Activated naive CD4-positive, alpha-beta T cell treated with anti-CD3 and anti-CD28 coated beads for 36 hours (primary cell): Measurements from ENCODE around the gene NANOS3. TPM values are rescaled to one million over a fixed set of nuclear protein-coding genes. Genes with fewer than 3 reads are reported as not detected.
A peak's percentile ranks its signal among the peaks of the same experiment; 100 is the strongest.

Source experiments
- CTCF ChIA-PET: fragments of 350-600 bp; sonication (Branson Sonifier 250); formaldehyde crosslinking; loops from one replicate; lab custom pipeline; 2021; ENCODE audit warnings: antibody characterized with exemption; lab: Charles Lee
- DNase-seq: peaks from one replicate; pipeline ENCODE4 v3.0.0-alpha.2; 2020
- H3K27ac Mint-ChIP-seq: one replicate; pipeline ENCODE4 v1.8.0; 2021; ENCODE audit warnings: mild to moderate bottlenecking, mixed read lengths
- H3K27me3 Mint-ChIP-seq: one replicate; pipeline ENCODE4 v1.8.0; 2021; ENCODE audit warnings: low read depth, mixed read lengths
- H3K36me3 Mint-ChIP-seq: one replicate; pipeline ENCODE4 v1.8.0; 2021; ENCODE audit warnings: low read depth, mixed read lengths
- H3K4me1 Mint-ChIP-seq: one replicate; pipeline ENCODE4 v1.8.0; 2021; ENCODE audit warnings: low read depth, mixed read lengths
- H3K4me3 Mint-ChIP-seq: one replicate; pipeline ENCODE4 v1.8.0; 2021; ENCODE audit warnings: mild to moderate bottlenecking, moderate library complexity, mixed read lengths
- H3K9me3 Mint-ChIP-seq: one replicate; pipeline ENCODE4 v1.8.0; 2021; ENCODE audit warnings: mixed read lengths
- intact Hi-C: fragments of 100-400 bp; cut with micrococcal nuclease; formaldehyde crosslinking; loops from one replicate; pipeline ENCODE4 v1.15.1; 2023
- total RNA-seq, 2 experiments: library from RNA; stranded (reverse); gene quantifications; one replicate each; pipeline ENCODE4 v1.2.3, GENCODE V29; 2021

Gene NANOS3
- total RNA-seq, 2 experiments from 2014 or later: 0.55 to 0.74 TPM

GRCh38 chr19:13839130-13839937 is 37.6 kb upstream of the NANOS3 start:
- peak; percentile 95 for DNase-seq
- Mint-ChIP-seq H3K9me3 (no peaks in the 10 kb centered on the region), H3K4me3 (peak overlapping the region; percentile 93), H3K36me3 (peaks cover 53% of the 10 kb centered on the region), H3K27me3 (no peaks in the 10 kb centered on the region), H3K4me1 (peaks cover 47% of the 10 kb centered on the region), H3K27ac (peak overlapping the region; percentile 99)
- CTCF ChIA-PET: interaction anchor here (0.5 to 3.2 kb wide), 3 partner anchors 23 to 103 kb away, joined by 3 to 14 read pairs (median 3); partner anchors contain the start of gene MRI1
- intact Hi-C loops: loop anchor here (1.0 to 5.0 kb wide), 6 partner anchors 8 to 902 kb away; partner anchors contain the start of gene CALR

DNA sequence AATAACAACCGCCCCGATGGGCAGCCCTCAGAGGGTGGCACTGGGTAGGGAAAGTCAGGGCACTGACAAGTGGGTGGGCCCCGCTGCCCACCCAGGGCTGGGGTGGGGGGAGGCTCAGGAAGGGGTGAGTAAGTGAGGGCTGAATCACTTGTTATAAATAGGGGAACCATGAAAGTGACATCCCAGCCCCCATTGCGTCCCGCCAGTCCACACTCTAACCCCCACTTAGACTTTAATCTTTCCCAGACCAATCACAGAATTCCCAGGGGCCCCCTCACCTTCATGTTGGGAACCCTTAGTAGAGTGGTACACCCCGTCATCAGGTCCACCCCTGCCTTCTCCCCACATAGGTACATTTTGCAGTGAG is 37.0 kb upstream of the NANOS3 start:
- intact Hi-C loops: loop anchor here (1.0 to 10.0 kb wide), 7 partner anchors 7 to 1055 kb away; partner anchors contain the start of gene CALR
- H3K9me3 Mint-ChIP-seq: no peaks in the 10 kb centered on the region
- H3K4me3 Mint-ChIP-seq: peak overlapping the region; percentile 93
- peaks cover 49% of the 10 kb centered on the region for H3K4me1 Mint-ChIP-seq
- DNase-seq: no peak
- CTCF ChIA-PET: interaction anchor here (0.5 to 3.2 kb wide), 3 partner anchors 22 to 103 kb away, joined by 3 to 14 read pairs (median 3); partner anchors contain the start of gene MRI1
- no peaks in the 10 kb centered on the region for H3K27me3 Mint-ChIP-seq
- H3K27ac Mint-ChIP-seq: peak overlapping the region; percentile 99
- H3K36me3 Mint-ChIP-seq: peaks cover 50% of the 10 kb centered on the region

GRCh38 chr19:13840305-13841085 is 36.4 kb upstream of the NANOS3 start:
- H3K4me3 Mint-ChIP-seq: peak overlapping the region; percentile 93
- intact Hi-C loops: loop anchor here (10.0 kb wide), 1 partner anchor 1056 kb away; no protein-coding TSS in a partner anchor
- peaks cover 53% of the 10 kb centered on the region for H3K4me1 Mint-ChIP-seq
- peak; percentile 34 for DNase-seq
- peak overlapping the region; percentile 99 for H3K27ac Mint-ChIP-seq
- H3K9me3 Mint-ChIP-seq: no peaks in the 10 kb centered on the region
- peaks cover 46% of the 10 kb centered on the region for H3K36me3 Mint-ChIP-seq
- no peaks in the 10 kb centered on the region for H3K27me3 Mint-ChIP-seq
- CTCF ChIA-PET: interaction anchor here (3.2 kb wide), 1 partner anchor 22 kb away, joined by 14 read pairs; no protein-coding TSS in a partner anchor

DNA sequence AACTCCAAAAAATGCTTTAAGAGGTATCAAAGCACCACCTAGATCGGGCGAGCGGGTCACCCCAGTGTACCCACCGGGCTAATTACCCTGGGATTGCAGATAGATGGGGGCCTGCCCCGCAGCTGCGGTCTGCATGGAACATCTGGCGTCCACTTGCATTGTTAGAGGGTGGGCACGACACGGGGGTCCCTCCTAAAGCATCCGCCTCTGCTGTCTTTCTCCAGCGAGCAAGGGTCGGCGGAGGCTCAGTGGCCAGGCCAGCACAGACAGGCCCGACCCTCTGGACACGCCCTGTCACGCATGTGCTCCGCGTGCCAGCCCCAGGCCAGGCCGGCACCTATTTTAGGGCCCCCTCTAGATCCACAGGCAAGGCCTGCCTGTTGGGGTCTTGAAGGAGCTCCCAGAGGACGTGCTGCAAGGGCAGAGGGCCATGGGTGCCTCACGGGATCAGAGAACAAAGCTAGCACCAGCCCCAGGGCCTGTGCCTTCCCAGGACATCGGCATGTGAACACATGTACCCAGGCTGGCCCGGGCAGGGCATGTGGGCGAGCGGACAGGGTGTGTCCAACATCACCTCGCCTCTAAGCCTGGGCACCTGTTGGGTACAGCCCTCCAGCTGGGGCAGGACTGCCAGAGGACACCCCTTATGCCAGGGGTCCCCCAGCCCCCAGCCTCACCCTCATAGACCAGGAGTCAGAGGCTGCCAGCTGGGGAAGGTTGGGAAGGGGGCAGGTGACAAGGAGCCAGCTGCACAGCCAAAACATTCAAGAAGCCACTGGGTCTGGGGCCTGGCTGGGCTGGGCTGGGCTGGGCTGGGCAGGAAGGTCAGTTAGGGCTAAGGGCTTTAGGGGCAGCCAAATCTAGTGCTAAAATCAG is 35.6 kb upstream of the NANOS3 start:
- intact Hi-C loops: loop anchor here (10.0 kb wide), 1 partner anchor 1057 kb away; no protein-coding TSS in a partner anchor

DNA sequence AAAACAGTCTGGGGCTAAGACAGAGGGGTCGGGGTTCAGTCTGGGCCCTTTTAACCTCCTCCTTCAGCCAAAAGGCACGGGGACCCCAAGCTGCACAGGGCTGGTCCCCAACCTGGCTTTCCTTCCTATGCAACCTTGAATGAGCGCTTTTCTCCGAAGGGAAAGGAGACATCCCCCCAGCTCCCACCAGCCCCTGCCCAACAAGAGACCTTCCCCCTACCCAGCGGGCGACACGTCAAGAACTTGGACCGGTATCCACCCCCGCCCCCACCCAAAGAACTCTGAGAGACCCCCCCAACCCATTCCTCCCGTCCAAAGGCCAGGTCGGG is 35.0 kb upstream of the NANOS3 start:
- intact Hi-C loops: loop anchor here (10.0 kb wide), 1 partner anchor 1057 kb away; no protein-coding TSS in a partner anchor
- peaks cover 36% of the 10 kb centered on the region for H3K36me3 Mint-ChIP-seq
- no peaks in the 10 kb centered on the region for H3K27me3 Mint-ChIP-seq
- no peak for DNase-seq
- H3K9me3 Mint-ChIP-seq: no peaks in the 10 kb centered on the region
- CTCF ChIA-PET: no interaction called here
- H3K27ac Mint-ChIP-seq: peak overlapping the region; percentile 99
- peak overlapping the region; percentile 93 for H3K4me3 Mint-ChIP-seq
- peaks cover 56% of the 10 kb centered on the region for H3K4me1 Mint-ChIP-seq

More for the DNA sequence above, 35.6 kb upstream of the NANOS3 start:
- CTCF ChIA-PET: no interaction called here
- H3K27ac Mint-ChIP-seq: peak overlapping the region; percentile 99
- peaks cover 57% of the 10 kb centered on the region for H3K4me1 Mint-ChIP-seq
- H3K36me3 Mint-ChIP-seq: peaks cover 39% of the 10 kb centered on the region
- peak overlapping the region; percentile 93 for H3K4me3 Mint-ChIP-seq
- no peaks in the 10 kb centered on the region for H3K9me3 Mint-ChIP-seq
- H3K27me3 Mint-ChIP-seq: no peaks in the 10 kb centered on the region
- no peak for DNase-seq

GRCh38 chr19:13842291-13843103 is 34.4 kb upstream of the NANOS3 start:
- Mint-ChIP-seq H3K9me3 (no peaks in the 10 kb centered on the region), H3K27ac (peak overlapping the region; percentile 99), H3K27me3 (no peaks in the 10 kb centered on the region), H3K36me3 (peaks cover 32% of the 10 kb centered on the region), H3K4me1 (peaks cover 52% of the 10 kb centered on the region), H3K4me3 (peak overlapping the region; percentile 93)
- CTCF ChIA-PET: no interaction called here
- intact Hi-C loops: loop anchor here (10.0 kb wide), 1 partner anchor 1058 kb away; no protein-coding TSS in a partner anchor
- DNase-seq: peak; percentile 65

DNA sequence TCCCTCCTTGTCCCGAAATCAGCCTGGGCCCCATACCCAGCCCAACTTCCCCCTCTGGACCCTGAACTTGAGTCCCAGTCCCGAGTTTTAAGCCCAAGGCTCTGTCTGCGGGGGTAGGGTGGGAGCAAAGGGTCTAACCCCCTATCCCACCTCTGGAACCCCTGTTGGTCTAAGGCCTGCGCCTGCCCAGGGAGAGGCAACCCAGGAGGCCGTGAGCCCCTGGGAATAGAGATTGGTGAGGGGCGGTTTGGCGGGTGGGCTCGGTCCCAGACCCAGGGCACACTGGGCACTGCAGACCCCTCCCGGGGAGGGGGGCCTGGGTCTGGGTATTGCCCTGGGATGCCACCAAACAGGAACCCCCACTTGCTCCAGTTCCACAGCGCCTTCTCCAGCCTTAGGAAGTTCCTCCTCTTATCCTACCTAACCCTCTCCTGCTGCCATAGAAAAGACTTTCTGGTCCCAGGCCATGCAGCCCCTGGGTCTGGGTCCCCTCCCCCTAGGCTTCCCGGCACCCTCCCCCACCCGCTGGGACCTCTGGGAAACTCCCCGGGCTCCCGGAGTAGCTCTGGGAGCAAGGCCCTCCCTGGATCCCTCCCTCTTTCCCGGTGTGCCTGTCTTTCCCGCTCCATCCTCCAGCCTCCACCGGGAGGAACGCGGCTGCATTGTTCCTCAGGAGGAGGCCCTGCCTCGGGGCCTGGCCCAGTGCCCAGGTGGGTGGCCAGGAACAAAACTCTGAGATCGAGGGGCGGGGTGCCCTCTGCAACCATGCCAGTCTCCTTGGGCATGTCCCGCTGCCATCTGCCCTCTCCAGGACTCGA is 33.6 kb upstream of the NANOS3 start:
- Mint-ChIP-seq H3K36me3 (peaks cover 29% of the 10 kb centered on the region), H3K4me1 (peaks cover 48% of the 10 kb centered on the region), H3K27ac (peak overlapping the region; percentile 93), H3K9me3 (no peaks in the 10 kb centered on the region), H3K27me3 (no peaks in the 10 kb centered on the region), H3K4me3 (peak overlapping the region; percentile 86)
- CTCF ChIA-PET: no interaction called here
- intact Hi-C loops: loop anchor here (10.0 kb wide), 1 partner anchor 1059 kb away; no protein-coding TSS in a partner anchor
- DNase-seq: no peak

DNA sequence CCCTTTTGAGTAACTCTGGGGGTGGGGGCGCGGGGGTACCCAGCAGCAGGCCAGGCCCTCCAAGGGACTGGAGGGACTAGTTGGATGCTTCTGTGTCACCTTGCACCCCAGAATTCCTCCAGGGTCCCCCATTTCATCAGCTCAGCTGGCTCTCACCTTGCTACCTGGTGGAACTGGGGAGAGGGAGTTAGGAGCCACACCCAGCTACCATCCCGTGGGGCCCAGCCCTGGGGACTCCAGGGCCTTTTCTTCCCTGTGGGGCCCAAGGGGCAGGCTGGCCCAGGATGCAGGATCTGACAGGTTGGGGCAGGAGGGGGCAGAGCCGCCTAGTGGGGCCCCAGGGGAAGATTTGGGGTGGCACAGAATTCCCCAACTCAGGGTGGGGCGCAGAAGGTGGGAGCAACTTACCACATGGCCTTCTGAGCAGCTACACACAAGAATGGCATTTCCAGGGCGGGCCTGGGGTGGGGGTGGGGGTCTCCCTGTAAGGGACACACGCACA is 32.8 kb upstream of the NANOS3 start:
- peaks cover 45% of the 10 kb centered on the region for H3K4me1 Mint-ChIP-seq

GRCh38 chr19:13846557-13847406 is 30.2 kb upstream of the NANOS3 start:
- Mint-ChIP-seq H3K4me1 (peaks cover 52% of the 10 kb centered on the region), H3K27me3 (no peaks in the 10 kb centered on the region), H3K27ac (peak overlapping the region; percentile 98), H3K4me3 (peak overlapping the region; percentile 72), H3K36me3 (peaks cover 4% of the 10 kb centered on the region), H3K9me3 (no peaks in the 10 kb centered on the region)
- intact Hi-C loops: loop anchor here (1.0 to 10.0 kb wide), 12 partner anchors 7 to 1062 kb away; partner anchors contain the start of genes ADGRE5, C19orf53 and ZSWIM4
- CTCF ChIA-PET: interaction anchor here (0.8 to 2.9 kb wide), 4 partner anchors 9 to 15 kb away, joined by 3 to 9 read pairs (median 4); no protein-coding TSS in a partner anchor
- DNase-seq: peak; percentile 97

More for the DNA sequence above, 32.8 kb upstream of the NANOS3 start:
- H3K27ac Mint-ChIP-seq: peak overlapping the region; percentile 75
- peak overlapping the region; percentile 86 for H3K4me3 Mint-ChIP-seq
- no peaks in the 10 kb centered on the region for H3K9me3 Mint-ChIP-seq
- no peaks in the 10 kb centered on the region for H3K27me3 Mint-ChIP-seq
- CTCF ChIA-PET: no interaction called here
- DNase-seq: no peak
- intact Hi-C loops: loop anchor here (10.0 kb wide), 1 partner anchor 1059 kb away; no protein-coding TSS in a partner anchor
- H3K36me3 Mint-ChIP-seq: peaks cover 21% of the 10 kb centered on the region
